OCI-LY1 (cell line): ENCODE data around the gene MSH6.

Source experiments
- CTCF ChIP-seq: fragments of 200-600 bp; sonication (generic), shearing (Covaris generic); IDR thresholded peaks from 2 replicates; pipeline ENCODE4 v1.5.1; 2017; ENCODE audit warnings: mild to moderate bottlenecking, antibody characterized with exemption, low read length, moderate library complexity, mixed read lengths
- EZH2 ChIP-seq: fragments of 200-600 bp; sonication (generic), shearing (Covaris generic); IDR thresholded peaks from 2 replicates; pipeline ENCODE4 v1.8.0; 2017; ENCODE audit warnings: borderline replicate concordance, mixed run types, mild to moderate bottlenecking, antibody characterized with exemption, low read length, moderate library complexity, mixed read lengths

GRCh38 chr2:47771211-47771610 is 11.7 kb upstream of the MSH6 start:
- no peak for TF ChIP-seq EZH2
- no peak for TF ChIP-seq CTCF
